ENCODE measurements around the gene STAP2.

The STAP2 gene

DNA sequence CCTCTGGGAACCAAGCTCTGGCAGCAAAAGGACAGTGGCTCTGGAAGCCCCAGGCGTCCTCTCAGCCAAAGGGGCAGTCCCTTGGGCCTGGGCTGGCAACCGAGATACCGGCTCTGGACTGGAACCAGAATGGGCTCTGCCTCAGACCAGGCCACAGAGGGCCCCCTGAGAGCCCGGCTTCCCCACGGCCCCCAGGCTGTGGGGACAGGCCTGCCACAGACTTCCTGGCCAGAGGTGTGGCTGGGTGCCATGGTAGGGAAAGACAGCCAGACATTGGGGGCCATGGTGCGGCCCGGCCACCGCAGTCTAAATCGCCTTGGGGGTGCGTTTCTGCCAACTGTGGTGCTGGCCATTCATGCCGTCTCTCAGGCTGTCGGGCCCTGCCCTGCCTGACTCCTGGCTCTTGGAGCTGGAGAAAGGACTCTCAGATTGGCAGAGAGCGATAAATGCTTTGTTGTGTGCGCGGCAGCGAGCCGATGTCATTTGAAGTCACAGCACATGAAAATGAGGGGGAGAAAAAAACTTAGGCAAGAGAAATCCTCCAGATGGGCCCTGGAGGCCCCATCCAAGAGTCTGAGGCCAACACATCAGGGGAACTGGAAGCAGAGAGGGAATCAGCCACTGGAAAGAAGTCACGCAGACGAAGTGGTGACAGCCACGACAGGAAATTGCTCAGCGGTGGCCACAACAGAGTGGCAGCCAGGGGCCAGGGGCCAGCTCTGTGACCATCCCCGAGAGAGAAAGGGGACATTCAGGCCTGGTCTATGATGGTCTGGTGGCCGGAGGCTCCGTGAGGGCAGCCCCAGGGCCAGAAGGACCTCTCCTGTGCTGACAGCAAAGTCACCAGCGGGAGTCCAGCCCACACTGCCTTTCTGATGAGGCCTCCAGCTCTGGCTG is 35.2 kb upstream of the STAP2 start:
- H3K4me3 ChIP-seq (replicated peaks in 1 of 2; ENCODE audit: low read depth in 2 of 2, low read length in 2 of 2), result no peak overlapping the region
- TF ChIP-seq, protein P1, sequence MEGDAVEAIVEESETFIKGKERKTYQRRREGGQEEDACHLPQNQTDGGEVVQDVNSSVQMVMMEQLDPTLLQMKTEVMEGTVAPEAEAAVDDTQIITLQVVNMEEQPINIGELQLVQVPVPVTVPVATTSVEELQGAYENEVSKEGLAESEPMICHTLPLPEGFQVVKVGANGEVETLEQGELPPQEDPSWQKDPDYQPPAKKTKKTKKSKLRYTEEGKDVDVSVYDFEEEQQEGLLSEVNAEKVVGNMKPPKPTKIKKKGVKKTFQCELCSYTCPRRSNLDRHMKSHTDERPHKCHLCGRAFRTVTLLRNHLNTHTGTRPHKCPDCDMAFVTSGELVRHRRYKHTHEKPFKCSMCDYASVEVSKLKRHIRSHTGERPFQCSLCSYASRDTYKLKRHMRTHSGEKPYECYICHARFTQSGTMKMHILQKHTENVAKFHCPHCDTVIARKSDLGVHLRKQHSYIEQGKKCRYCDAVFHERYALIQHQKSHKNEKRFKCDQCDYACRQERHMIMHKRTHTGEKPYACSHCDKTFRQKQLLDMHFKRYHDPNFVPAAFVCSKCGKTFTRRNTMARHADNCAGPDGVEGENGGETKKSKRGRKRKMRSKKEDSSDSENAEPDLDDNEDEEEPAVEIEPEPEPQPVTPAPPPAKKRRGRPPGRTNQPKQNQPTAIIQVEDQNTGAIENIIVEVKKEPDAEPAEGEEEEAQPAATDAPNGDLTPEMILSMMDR (IDR thresholded peaks at IDR 0.05; ENCODE audit: low read depth, low read length), result no peak
- DNase-seq (ENCODE audit: low read depth in 2 of 2), result peak; percentile 46 to 50

DNA sequence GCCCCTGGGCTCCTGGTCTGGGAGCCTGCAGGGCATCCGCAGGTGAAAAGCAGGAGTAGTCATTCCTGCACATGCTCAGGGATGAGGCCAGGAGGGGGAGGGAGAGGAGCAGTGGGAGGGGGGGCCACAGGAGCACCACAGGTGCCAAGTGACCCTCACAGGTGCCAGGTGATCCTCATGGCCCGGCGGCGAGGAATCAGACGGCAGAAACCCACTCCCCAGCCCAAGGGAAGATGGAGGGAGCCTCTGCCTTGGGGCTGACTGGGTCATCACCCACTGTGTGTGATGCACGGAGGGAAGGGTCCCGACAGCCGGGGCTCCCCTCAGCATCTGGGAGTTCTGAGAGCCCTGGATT is 34.4 kb upstream of the STAP2 start:
- DNase-seq (ENCODE audit: low read depth in 2 of 2), result no peak
- H3K4me3 ChIP-seq (replicated peaks in 1 of 2; ENCODE audit: low read depth in 2 of 2, low read length in 2 of 2), result no peak overlapping the region
- TF ChIP-seq, protein P1 (IDR thresholded peaks at IDR 0.05; ENCODE audit: low read depth, low read length), result no peak

DNA sequence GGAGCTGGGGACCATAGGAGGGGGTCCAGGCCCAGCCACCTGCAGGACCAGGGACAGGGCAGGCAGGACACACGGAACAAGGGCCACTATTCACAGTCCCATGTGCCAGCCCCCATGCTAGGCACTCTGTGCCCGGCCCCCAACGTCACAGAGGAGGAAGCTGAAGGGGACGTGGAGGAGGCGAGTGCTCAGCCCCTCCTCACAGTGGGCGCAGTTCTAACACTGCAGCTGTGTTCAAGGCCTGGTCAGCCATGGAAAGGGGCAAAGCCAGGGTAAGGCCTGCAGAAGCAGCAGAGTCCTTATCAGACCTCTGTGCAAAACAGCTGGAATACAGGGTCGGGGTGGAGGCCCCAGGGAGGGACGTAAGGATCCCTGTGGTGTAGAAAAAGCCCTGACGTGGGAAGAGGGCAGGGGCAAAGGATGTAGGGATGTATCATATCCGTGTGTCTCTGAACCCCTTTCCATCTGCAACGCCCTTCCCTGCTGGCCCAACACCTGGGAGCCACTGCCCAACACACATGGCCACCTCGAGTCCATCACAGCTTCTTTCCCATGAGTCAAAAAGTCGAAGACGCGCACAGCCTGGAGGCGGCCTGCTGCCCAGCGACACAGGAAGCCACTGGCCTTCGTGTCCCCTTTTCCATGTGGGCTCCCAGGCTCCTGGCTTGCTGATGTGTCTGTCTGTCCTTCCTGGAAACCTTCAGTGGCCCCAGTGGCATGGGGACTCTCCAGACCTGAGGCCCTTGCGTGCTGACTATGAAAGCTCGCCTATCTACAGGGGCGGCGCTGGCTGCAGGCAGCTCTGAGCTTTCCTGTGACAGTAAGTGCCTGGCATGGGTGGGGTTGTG is 33.8 kb upstream of the STAP2 start:
- no peak overlapping the region for H3K4me3 ChIP-seq (replicated peaks in 1 of 2; ENCODE audit: low read depth in 2 of 2, low read length in 2 of 2)
- no peak for DNase-seq (ENCODE audit: low read depth in 2 of 2)
- TF ChIP-seq, protein P1 (IDR thresholded peaks at IDR 0.05; ENCODE audit: low read depth, low read length), result no peak

- no peak overlapping the region for H3K4me3 ChIP-seq (replicated peaks in 1 of 2; ENCODE audit: low read depth in 2 of 2, low read length in 2 of 2)
- no peak for DNase-seq (ENCODE audit: low read depth in 2 of 2)
- TF ChIP-seq, protein P1 (IDR thresholded peaks at IDR 0.05; ENCODE audit: low read depth, low read length), result no peak
Observed at GRCh38 chr19:4371247-4372164, 32.9 kb upstream of the STAP2 start.

DNA sequence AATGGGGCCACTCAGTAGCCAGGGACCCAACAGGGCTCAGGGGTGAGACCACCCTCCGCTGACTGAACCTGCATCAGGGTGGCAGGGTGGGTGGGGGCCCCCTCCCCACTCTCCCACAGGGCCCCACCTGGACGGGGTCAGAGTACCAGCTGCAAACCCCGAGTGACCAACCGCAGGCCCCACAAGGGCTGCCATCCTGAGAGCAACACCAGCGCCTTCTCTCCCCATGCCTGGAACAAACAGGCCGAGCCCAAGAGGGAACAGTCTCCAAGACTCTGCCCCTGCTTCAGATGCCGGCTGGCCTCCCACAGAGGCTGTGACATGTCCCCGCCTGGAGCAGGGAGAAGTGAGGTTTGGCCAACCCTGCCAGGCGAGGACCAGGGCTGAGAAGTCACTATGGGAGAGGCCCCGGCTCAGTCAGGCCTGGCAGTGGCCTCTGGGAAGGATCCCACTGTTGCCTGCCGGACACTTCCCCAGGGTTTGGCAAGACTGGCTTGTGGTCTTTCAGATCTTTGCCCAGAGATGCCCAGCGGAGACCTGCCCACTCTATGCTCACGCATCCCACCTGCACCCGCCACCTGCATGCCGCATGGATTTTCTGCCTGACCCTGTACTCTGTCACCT is 31.9 kb upstream of the STAP2 start:
- TF ChIP-seq, protein P1 (IDR thresholded peaks at IDR 0.05; ENCODE audit: low read depth, low read length), result no peak
- H3K4me3 ChIP-seq (replicated peaks in 1 of 2; ENCODE audit: low read depth in 2 of 2, low read length in 2 of 2), result no peak overlapping the region
- DNase-seq (ENCODE audit: low read depth in 2 of 2), result no peak

- TF ChIP-seq, protein P1 (IDR thresholded peaks at IDR 0.05; ENCODE audit: low read depth, low read length), result peak; percentile 4
- H3K4me3 ChIP-seq (replicated peaks in 1 of 2; ENCODE audit: low read depth in 2 of 2, low read length in 2 of 2), result no peak overlapping the region
- DNase-seq (ENCODE audit: low read depth in 2 of 2), result no peak
Observed at GRCh38 chr19:4369888-4370260, 31.2 kb upstream of the STAP2 start.
